Calu3 (cell line): ENCODE results near the gene FGGY. TPM values are rescaled to one million over a fixed set of nuclear protein-coding genes. Genes with fewer than 3 reads are reported as not detected.
"Not testable (repeated sequence)": the region's sequence is repeated elsewhere in the genome, so short reads cannot be mapped to it uniquely, and the experiment has no call there.

Source experiments
- BruUV-seq: library from RNA; stranded (reverse); fragments of 400-500 nt; replicated peaks from 2 replicates; lab custom pipeline; 2021; lab: Mats Ljungman, UMichigan
- CTCF ChIA-PET: fragments of 300-600 bp; sonication (Branson Sonifier 250); formaldehyde crosslinking; loops from one replicate; lab custom pipeline; 2022; ENCODE audit warnings: antibody characterized with exemption; lab: Charles Lee
- DNase-seq: peaks from one replicate; pipeline ENCODE4 v3.0.0; 2022
- H3K27ac Mint-ChIP-seq: one replicate; pipeline ENCODE4 v1.8.0; 2022; ENCODE audit warnings: mixed read lengths; ENCODE audit not compliant: unreplicated experiment
- H3K27me3 Mint-ChIP-seq: one replicate; pipeline ENCODE4 v1.8.0; 2022; ENCODE audit warnings: mixed read lengths; ENCODE audit not compliant: unreplicated experiment
- H3K36me3 Mint-ChIP-seq: one replicate; pipeline ENCODE4 v1.8.0; 2022; ENCODE audit warnings: mild to moderate bottlenecking, moderate library complexity, mixed read lengths; ENCODE audit not compliant: insufficient read depth, unreplicated experiment
- H3K4me1 Mint-ChIP-seq: one replicate; pipeline ENCODE4 v1.8.0; 2022; ENCODE audit warnings: mild to moderate bottlenecking, low read depth, mixed read lengths; ENCODE audit not compliant: unreplicated experiment
- H3K4me3 Mint-ChIP-seq: one replicate; pipeline ENCODE4 v1.8.0; 2022; ENCODE audit warnings: mild to moderate bottlenecking, low read depth, moderate library complexity, mixed read lengths; ENCODE audit not compliant: unreplicated experiment
- H3K9me3 Mint-ChIP-seq: one replicate; pipeline ENCODE4 v1.8.0; 2022; ENCODE audit warnings: low read depth, mixed read lengths; ENCODE audit not compliant: unreplicated experiment
- intact Hi-C: fragments of 100-400 bp; cut with micrococcal nuclease; formaldehyde crosslinking; loops from one replicate; pipeline ENCODE4 v1.10.0; 2022; ENCODE audit not compliant: unreplicated experiment
- total RNA-seq: library from RNA; stranded (reverse); gene quantifications from 2 replicates; pipeline ENCODE4 v1.2.3, GENCODE V29; 2022
- TF ChIP-seq, protein P1 (sequence below): fragments of 200-600 bp; IDR thresholded peaks from one replicate; pipeline ENCODE4 v1.8.0; 2022; ENCODE audit warnings: antibody characterized with exemption; ENCODE audit not compliant: unreplicated experiment

The FGGY gene
- total RNA-seq, 1 experiment from 2014 or later = 11.1 TPM

DNA sequence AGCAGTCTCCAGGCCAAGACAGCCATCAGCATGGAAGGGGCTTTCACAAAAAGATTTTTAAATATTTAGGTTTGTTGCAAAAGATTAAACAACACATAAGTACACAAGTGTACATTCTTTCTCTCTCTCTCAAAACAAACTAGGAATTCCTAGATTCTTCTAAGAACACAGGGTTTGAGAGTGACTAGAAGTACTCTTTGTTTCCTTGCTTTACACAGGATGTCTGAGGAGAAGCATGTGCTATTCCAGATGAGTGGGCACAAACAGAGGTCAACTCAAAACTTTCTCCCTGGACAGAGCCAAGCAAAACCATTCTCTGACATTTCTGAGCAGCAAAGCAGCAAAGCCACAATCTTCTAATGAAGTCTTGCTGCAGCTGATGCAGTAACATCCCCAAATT, 307.3 kb downstream of the FGGY start:
- Mint-ChIP-seq H3K27me3 (no peaks in the 10 kb centered on the region), H3K4me1 (peaks cover 17% of the 10 kb centered on the region), H3K9me3 (peaks cover 4% of the 10 kb centered on the region), H3K36me3 (no peaks in the 10 kb centered on the region), H3K27ac (no peak overlapping the region), H3K4me3 (no peak overlapping the region)
- intact Hi-C loops = no loop called here
- BruUV-seq = no TSS peak
- DNase-seq = no peak
- CTCF ChIA-PET = no interaction called here
- TF ChIP-seq, protein P1, sequence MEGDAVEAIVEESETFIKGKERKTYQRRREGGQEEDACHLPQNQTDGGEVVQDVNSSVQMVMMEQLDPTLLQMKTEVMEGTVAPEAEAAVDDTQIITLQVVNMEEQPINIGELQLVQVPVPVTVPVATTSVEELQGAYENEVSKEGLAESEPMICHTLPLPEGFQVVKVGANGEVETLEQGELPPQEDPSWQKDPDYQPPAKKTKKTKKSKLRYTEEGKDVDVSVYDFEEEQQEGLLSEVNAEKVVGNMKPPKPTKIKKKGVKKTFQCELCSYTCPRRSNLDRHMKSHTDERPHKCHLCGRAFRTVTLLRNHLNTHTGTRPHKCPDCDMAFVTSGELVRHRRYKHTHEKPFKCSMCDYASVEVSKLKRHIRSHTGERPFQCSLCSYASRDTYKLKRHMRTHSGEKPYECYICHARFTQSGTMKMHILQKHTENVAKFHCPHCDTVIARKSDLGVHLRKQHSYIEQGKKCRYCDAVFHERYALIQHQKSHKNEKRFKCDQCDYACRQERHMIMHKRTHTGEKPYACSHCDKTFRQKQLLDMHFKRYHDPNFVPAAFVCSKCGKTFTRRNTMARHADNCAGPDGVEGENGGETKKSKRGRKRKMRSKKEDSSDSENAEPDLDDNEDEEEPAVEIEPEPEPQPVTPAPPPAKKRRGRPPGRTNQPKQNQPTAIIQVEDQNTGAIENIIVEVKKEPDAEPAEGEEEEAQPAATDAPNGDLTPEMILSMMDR = no peak

DNA sequence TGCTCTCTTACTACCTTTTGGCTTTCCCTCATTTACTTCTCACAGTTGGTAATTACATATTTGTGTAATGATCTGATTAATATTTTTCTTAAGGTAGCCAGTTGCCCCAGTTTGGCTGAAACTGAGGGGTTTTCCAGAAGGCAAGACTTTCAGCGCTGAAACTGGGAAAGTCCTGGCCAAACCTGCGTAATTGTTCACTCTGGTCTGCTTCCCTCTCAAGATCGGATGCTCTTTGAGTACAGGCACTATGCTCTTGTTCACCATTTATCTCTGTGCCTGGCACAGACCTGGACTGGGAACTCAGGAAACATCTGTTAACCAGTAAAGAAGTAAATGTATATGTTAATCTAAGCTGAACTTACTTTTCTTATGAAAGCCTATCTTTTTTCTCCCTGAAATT, 308.3 kb downstream of the FGGY start:
- no peaks in the 10 kb centered on the region for H3K27me3 Mint-ChIP-seq
- H3K9me3 Mint-ChIP-seq = peaks cover 4% of the 10 kb centered on the region
- H3K27ac Mint-ChIP-seq = no peak overlapping the region
- intact Hi-C loops = no loop called here
- TF ChIP-seq, protein P1 = no peak
- CTCF ChIA-PET = no interaction called here
- H3K4me1 Mint-ChIP-seq = peaks cover 17% of the 10 kb centered on the region
- BruUV-seq = no TSS peak
- DNase-seq = no peak
- H3K4me3 Mint-ChIP-seq = no peak overlapping the region
- H3K36me3 Mint-ChIP-seq = no peaks in the 10 kb centered on the region

DNA sequence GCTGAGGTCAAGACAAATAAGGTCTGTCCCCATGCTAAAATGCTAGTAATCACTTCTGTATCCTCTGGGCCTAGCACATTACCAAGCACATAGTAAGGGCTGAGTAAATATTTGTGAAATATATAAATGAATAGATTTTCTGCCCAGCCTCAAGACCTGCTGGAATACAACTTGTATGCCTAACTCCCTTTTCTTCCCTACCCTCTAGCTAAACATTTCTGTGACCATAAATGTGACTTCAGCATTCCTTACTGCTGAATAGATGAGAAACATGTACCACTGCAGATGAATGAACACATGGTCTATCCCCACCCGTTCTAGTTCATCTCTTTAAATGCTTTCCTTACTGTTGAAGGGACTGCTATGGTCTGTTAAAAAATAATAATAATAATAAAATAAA, 308.9 kb downstream of the FGGY start:
- TF ChIP-seq, protein P1 = no peak
- CTCF ChIA-PET = interaction anchor here (1.1 kb wide), 1 partner anchor 116 kb away, joined by 3 read pairs; no protein-coding TSS in a partner anchor
- BruUV-seq = no TSS peak
- H3K4me1 Mint-ChIP-seq = peaks cover 17% of the 10 kb centered on the region
- no peaks in the 10 kb centered on the region for H3K27me3 Mint-ChIP-seq
- H3K27ac Mint-ChIP-seq = no peak overlapping the region
- H3K36me3 Mint-ChIP-seq = no peaks in the 10 kb centered on the region
- intact Hi-C loops = no loop called here
- H3K9me3 Mint-ChIP-seq = peaks cover 4% of the 10 kb centered on the region
- no peak for DNase-seq
- no peak overlapping the region for H3K4me3 Mint-ChIP-seq

DNA sequence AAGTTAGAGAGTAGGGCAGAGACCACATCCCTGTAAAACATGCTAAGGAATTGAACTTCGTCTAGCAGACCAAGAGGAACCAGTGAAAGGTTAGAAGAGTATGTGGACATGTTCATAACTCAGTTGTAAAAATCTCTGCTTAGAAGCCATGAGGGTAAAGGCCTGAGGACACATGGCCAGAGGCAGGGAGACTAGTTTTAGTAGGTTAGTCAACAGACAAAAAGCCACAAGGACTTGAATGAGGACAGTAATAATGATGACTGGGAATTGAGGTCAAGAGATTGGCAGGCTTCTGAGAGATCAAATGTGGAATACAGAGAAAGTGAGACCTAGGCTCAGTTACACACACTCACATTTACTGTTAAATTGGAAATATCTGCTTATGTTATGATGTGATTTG, 312.4 kb downstream of the FGGY start:
- H3K27me3 Mint-ChIP-seq = no peaks in the 10 kb centered on the region
- no peak overlapping the region for H3K4me3 Mint-ChIP-seq
- H3K36me3 Mint-ChIP-seq = no peaks in the 10 kb centered on the region
- TF ChIP-seq, protein P1 = no peak
- intact Hi-C loops = no loop called here
- no peak overlapping the region for H3K27ac Mint-ChIP-seq
- DNase-seq = no peak
- H3K4me1 Mint-ChIP-seq = peaks cover 17% of the 10 kb centered on the region
- peaks cover 6% of the 10 kb centered on the region for H3K9me3 Mint-ChIP-seq
- no TSS peak for BruUV-seq
- CTCF ChIA-PET = no interaction called here

DNA sequence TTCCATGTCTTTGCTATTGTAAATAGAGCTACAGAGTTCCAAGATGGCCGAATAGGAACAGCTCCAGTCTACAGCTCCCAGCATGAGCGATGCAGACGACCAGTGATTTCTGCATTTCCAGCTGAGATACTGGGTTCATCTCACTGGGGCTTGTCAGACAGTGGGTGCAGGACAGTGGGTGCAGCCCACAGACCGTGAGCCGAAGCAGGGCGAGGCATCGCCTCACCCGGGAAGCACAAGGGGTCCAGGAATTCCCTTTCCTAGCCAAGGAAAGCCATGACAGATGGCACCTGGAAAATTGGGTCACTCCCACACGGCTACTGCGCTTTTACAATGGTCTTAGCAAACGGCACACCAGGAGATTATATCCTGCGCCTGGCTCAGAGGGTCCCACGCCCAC, 313.6 kb downstream of the FGGY start:
- H3K36me3 Mint-ChIP-seq, H3K27me3 Mint-ChIP-seq, CTCF ChIA-PET, H3K4me3 Mint-ChIP-seq, H3K4me1 Mint-ChIP-seq, H3K9me3 Mint-ChIP-seq, intact Hi-C loops, H3K27ac Mint-ChIP-seq, BruUV-seq, DNase-seq: not testable (repeated sequence)
